GM12878 (cell line): ENCODE results near the gene PRR3. TPM values are rescaled to one million over a fixed set of nuclear protein-coding genes. Genes with fewer than 3 reads are reported as not detected.

Experiments used
- ATAC-seq: fragments of 200-7000 bp; cut with Tn5 transposase; 3 replicates; pipeline ENCODE4 v1.9.1; 2020; ENCODE audit warnings: mild to moderate bottlenecking, moderate library complexity
- BruUV-seq: library from RNA; stranded (reverse); fragments of 400-500 nt; replicated peaks from 2 replicates; lab custom pipeline; 2021; lab: Mats Ljungman, UMichigan
- CTCF ChIA-PET: fragments of 300-600 bp; sonication (Branson Sonifier 250); formaldehyde crosslinking; extraction: SDS; loops from one replicate; lab custom pipeline; 2021; ENCODE audit warnings: inconsistent platforms; lab: Yijun Ruan, JAX
- POLR2A ChIA-PET: fragments of 350-600 bp; formaldehyde crosslinking; extraction: SDS; loops from one replicate; lab custom pipeline; 2021; ENCODE audit warnings: inconsistent platforms; lab: Charles Lee
- RAD21 ChIA-PET: fragments of 300-600 bp; sonication (Branson Sonifier 250); formaldehyde crosslinking; loops from one replicate; lab custom pipeline; 2023; ENCODE audit warnings: antibody characterized with exemption; ENCODE audit not compliant: unreplicated experiment; lab: Charles Lee
- SMC1A ChIA-PET: fragments of 300-600 bp; sonication (Branson Sonifier 250); formaldehyde crosslinking; loops from one replicate; lab custom pipeline; 2023; ENCODE audit not compliant: unreplicated experiment, uncharacterized antibody; lab: Charles Lee
- DNase-seq: peaks from one replicate; pipeline ENCODE4 v3.0.0-alpha.2; 2011; ENCODE audit warnings: low read depth, low spot score
- FAIRE-seq: peaks from 3 replicates; lab custom pipeline; 2011; peaks lifted over from hg19 to GRCh38; lab: Jason Lieb, UNC
- H2AFZ ChIP-seq: 2 replicates; pipeline ENCODE4 v1.6.0; 2011; ENCODE audit warnings: low read depth, low read length, control low read depth; ENCODE audit not compliant: control insufficient read depth
- H3K27ac ChIP-seq: 2 replicates; pipeline ENCODE4 v1.5.1; 2011; ENCODE audit warnings: control low read depth; ENCODE audit not compliant: control insufficient read depth, insufficient read depth
- H3K27me3 ChIP-seq, 2 experiments: replicated peaks in 1 of 2; 2 replicates each; pipeline versions ENCODE4 v1.6.0 to v1.6.1; 2011; ENCODE audit warnings: low read length in 1 of 2; ENCODE audit not compliant: control insufficient read depth in 2 of 2, insufficient read depth in 2 of 2
- H3K36me3 ChIP-seq, 2 experiments: 2 replicates each; pipeline ENCODE4 v1.5.1; 2011; ENCODE audit warnings: low read length in 1 of 2; ENCODE audit not compliant: control insufficient read depth in 2 of 2, insufficient read depth in 2 of 2
- H3K4me1 ChIP-seq: 2 replicates; pipeline ENCODE4 v1.6.1; 2011; ENCODE audit warnings: mild to moderate bottlenecking, low read length, moderate library complexity, mixed read lengths; ENCODE audit not compliant: control insufficient read depth, insufficient read depth
- H3K4me2 ChIP-seq: 2 replicates; pipeline ENCODE4 v1.6.0; 2011; ENCODE audit warnings: control low read depth; ENCODE audit not compliant: control insufficient read depth, insufficient read depth
- H3K4me3 ChIP-seq: fragments of 200-600 bp; sonication (generic); 2 replicates; pipeline ENCODE4 v1.5.1; 2016
- H3K79me2 ChIP-seq: 2 replicates; pipeline ENCODE4 v1.6.0; 2011; ENCODE audit warnings: low read length; ENCODE audit not compliant: control insufficient read depth, insufficient read depth
- H3K9ac ChIP-seq: 2 replicates; pipeline ENCODE4 v1.8.0; 2011; ENCODE audit warnings: low read length, control low read depth, mixed read lengths; ENCODE audit not compliant: control insufficient read depth, insufficient read depth
- H3K9me3 ChIP-seq: replicated peaks from 3 replicates; pipeline ENCODE4 v1.5.1; 2011; ENCODE audit warnings: mild to moderate bottlenecking, low read length; ENCODE audit not compliant: control insufficient read depth, insufficient read depth
- H4K20me1 ChIP-seq: 2 replicates; pipeline ENCODE4 v1.6.0; 2011; ENCODE audit not compliant: control insufficient read depth, insufficient read depth
- ASH2L ChIP-seq: fragments of 300-600, 200-600 bp; sonication (generic); IDR thresholded peaks from 2 replicates; pipeline ENCODE4 v1.6.1; 2017; ENCODE audit warnings: low read depth, mild to moderate bottlenecking, borderline replicate concordance
- CUX1 ChIP-seq: IDR thresholded peaks from 2 replicates; pipeline ENCODE4 v1.6.1; 2012; ENCODE audit warnings: improper control_type of control experiment, low read depth, low read length; ENCODE audit not compliant: insufficient replicate concordance
- FOXM1 ChIP-seq: IDR thresholded peaks from 2 replicates; pipeline ENCODE4 v1.6.1; 2012; ENCODE audit warnings: low read depth, mild to moderate bottlenecking, inconsistent platforms, low read length, moderate library complexity
- MXI1 ChIP-seq: fragments of 150-350 bp; IDR thresholded peaks from 2 replicates; pipeline ENCODE4 v1.6.1; 2011; ENCODE audit warnings: low read depth, mild to moderate bottlenecking, inconsistent platforms, low read length, improper control_type of control experiment
- POLR2AphosphoS5 ChIP-seq: IDR thresholded peaks from 2 replicates; pipeline ENCODE4 v1.6.1; 2011; ENCODE audit warnings: mild to moderate bottlenecking, low read length, inconsistent platforms
- POU2F2 ChIP-seq: IDR thresholded peaks from 3 replicates; pipeline ENCODE4 v1.6.1; 2011; ENCODE audit warnings: low read depth, mild to moderate bottlenecking, low read length, borderline replicate concordance
- SREBF1 ChIP-seq: IDR thresholded peaks from 2 replicates; pipeline ENCODE4 v1.6.1; 2012; ENCODE audit warnings: mild to moderate bottlenecking, low read length
- WGBS: methylation state at CpG from one replicate; pipeline ENCODE4 v1.1.6; 2016; ENCODE audit warnings: low lambda C conversion rate; ENCODE audit not compliant: insufficient replicate concordance, insufficient coverage; ENCODE audit errors: missing lambda C conversion rate; 5-methylcytosine and 5-hydroxymethylcytosine counted together
- in situ Hi-C: fragments of 300-500 bp; cut with MboI; formaldehyde crosslinking; loops from 9 replicates; pipeline ENCODE4 v1.14.3; 2018; ENCODE audit warnings: mixed read lengths
- intact Hi-C: fragments of 100-400 bp; cut with micrococcal nuclease; formaldehyde crosslinking; loops from one replicate; pipeline ENCODE4 v1.14.2; 2022; ENCODE audit not compliant: unreplicated experiment
- polyA plus RNA-seq, 11 experiments: library from polyadenylated mRNA; depleted of rRNA in 4 of 11; unstranded in 6 of 11; stranded (reverse) in 5 of 11; fragments of >200 nt; fragmentation: Nextera tagmentation in 4 of 11; fragmentation: Illumina TruSeq in 1 of 11; extraction: Ambion mirVana in 4 of 11; extraction: Trizol in 1 of 11; gene quantifications; 1 replicate in 1 of 11; 2 replicates in 10 of 11; pipeline versions ENCODE4 v1.2.1 to v1.2.3, GENCODE V29; 2011 to 2016; ENCODE audit warnings: inconsistent platforms in 2 of 11, missing spikeins in 2 of 11, low read depth in 1 of 11
- total RNA-seq, 4 experiments: library from RNA; depleted of rRNA in 3 of 4; stranded (reverse); fragments of >200 nt in 3 of 4; fragmentation: Illumina TruSeq in 1 of 4; extraction: Trizol in 1 of 4; gene quantifications; 2 replicates each; pipeline versions ENCODE4 v1.2.1 to v1.2.3, GENCODE V29; 2013 to 2021

PRR3 gene
- total and polyA plus RNA-seq, 10 of the 15 experiments (the other 5 are each of a cell fraction or from before 2014, with no cell fraction given), result 14.0 to 38.2 (median 20.5) TPM

- RAD21 ChIA-PET, result no interaction called here
- FAIRE-seq, result no peak
Measured at GRCh38 chr6:30589754-30590358, 32.8 kb downstream of the PRR3 start.

GRCh38 chr6:30590509-30590908, 33.4 kb downstream of the PRR3 start:
- BruUV-seq, result no TSS peak
- ChIA-PET RAD21 (no interaction called here), CTCF (interaction anchor here (0.7 to 2.1 kb wide), 6 partner anchors 10 to 107 kb away, joined by 3 to 6 read pairs (median 3); partner anchors contain the start of gene PRR3), POLR2A (interaction anchor here (0.7 to 1.2 kb wide), 2 partner anchors 8 to 49 kb away, joined by 3 to 5 read pairs; no protein-coding TSS in a partner anchor), SMC1A (interaction anchor here (0.6 to 1.7 kb wide), 4 partner anchors 8 to 49 kb away, joined by 3 to 4 read pairs (median 4); no protein-coding TSS in a partner anchor)
- WGBS, result 83% methylated on average over 8 of the region's 8 CpGs
- in situ Hi-C loops, result no loop called here
- no peak for FAIRE-seq
- Histone ChIP-seq H3K36me3 (peaks cover 23 to 27% of the 10 kb centered on the region in 2 experiments), H3K9me3 (no peaks in the 10 kb centered on the region), H3K4me3 (no peak overlapping the region), H3K4me2 (no peak overlapping the region), H3K9ac (no peak overlapping the region), H4K20me1 (no peaks in the 10 kb centered on the region), H3K27me3 (no peaks in the 10 kb centered on the region), H3K27ac (no peak overlapping the region), H3K79me2 (no peaks in the 10 kb centered on the region), H3K4me1 (no peaks in the 10 kb centered on the region), H2AFZ (no peak overlapping the region)
- ATAC-seq, result no peak
- DNase-seq, result no peak
- intact Hi-C loops, result no loop called here
- TF ChIP-seq CUX1 (no peak), SREBF1 (no peak), POLR2AphosphoS5 (0 out of 2 replicates have a peak, but pooled peaks have one; percentile 6), FOXM1 (no peak), MXI1 (no peak), ASH2L (no peak)

More at GRCh38 chr6:30589754-30590358, 32.8 kb downstream of the PRR3 start:
- no peaks in the 10 kb centered on the region for H4K20me1 ChIP-seq
- intact Hi-C loops (no loop called here), in situ Hi-C loops (no loop called here)
- ATAC-seq (no peak), DNase-seq (no peak)
- ChIA-PET CTCF (interaction anchor here (0.8 to 1.5 kb wide), 3 partner anchors 48 to 107 kb away, joined by 3 to 4 read pairs (median 3); no protein-coding TSS in a partner anchor), SMC1A (interaction anchor here (0.6 to 1.7 kb wide), 5 partner anchors 7 to 48 kb away, joined by 3 to 4 read pairs (median 4); no protein-coding TSS in a partner anchor), POLR2A (no interaction called here)
- TF ChIP-seq POLR2AphosphoS5 (0 out of 2 replicates have a peak, but pooled peaks have one; percentile 23), POU2F2 (no peak)
- H3K36me3 ChIP-seq, result peaks cover 27 to 34% of the 10 kb centered on the region in 2 experiments
- 95% methylated on average over 15 of the region's 15 CpGs for WGBS
- H3K79me2 ChIP-seq, result no peaks in the 10 kb centered on the region
- H3K27me3 ChIP-seq, result no peaks in the 10 kb centered on the region
- no peak overlapping the region for H3K4me3 ChIP-seq
- no peak overlapping the region for H2AFZ ChIP-seq
- H3K9ac ChIP-seq, result no peak overlapping the region
- no peaks in the 10 kb centered on the region for H3K9me3 ChIP-seq
- no peaks in the 10 kb centered on the region for H3K4me1 ChIP-seq
- no TSS peak for BruUV-seq
- no peak overlapping the region for H3K27ac ChIP-seq
- H3K4me2 ChIP-seq, result no peak overlapping the region
